Measurements from ENCODE around the gene ELP4.
"Not testable (repeated sequence)": the region's sequence is repeated elsewhere in the genome, so short reads cannot be mapped to it uniquely, and the experiment has no call there.

Gene ELP4

DNA sequence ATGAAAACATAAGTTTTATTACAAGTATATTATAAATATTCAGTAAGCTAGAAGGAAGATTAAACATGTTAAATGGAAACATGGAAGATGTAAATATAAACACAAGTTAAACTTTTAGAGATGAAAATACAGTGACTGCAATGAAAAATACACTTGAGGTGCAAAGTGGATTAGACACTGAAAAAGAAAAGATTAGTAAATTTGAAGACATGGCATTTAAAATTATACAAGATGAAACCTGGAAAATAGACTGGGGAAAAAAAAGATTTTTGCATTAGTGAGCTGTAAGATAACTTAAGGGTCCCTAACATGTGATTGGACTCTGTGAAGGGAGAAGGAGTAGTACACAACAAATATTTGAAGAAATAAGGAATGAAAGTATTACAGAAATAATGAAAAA lies 33.3 kb downstream of the ELP4 start:
- DNase-seq (ENCODE audit: low read depth in 2 of 2, low spot score in 1 of 2): no peak

- DNase-seq (ENCODE audit: low read depth in 2 of 2, low spot score in 1 of 2): no peak
Observed at GRCh38 chr11:31555938-31556337, 46.4 kb downstream of the ELP4 start.

GRCh38 chr11:31558001-31558400 lies 48.4 kb downstream of the ELP4 start:
- DNase-seq (ENCODE audit: low read depth in 2 of 2, low spot score in 1 of 2): no peak

GRCh38 chr11:31560842-31561476 lies 51.4 kb downstream of the ELP4 start:
- no peak for DNase-seq (ENCODE audit: low read depth in 2 of 2, low spot score in 1 of 2)

GRCh38 chr11:31564517-31564916 lies 55.0 kb downstream of the ELP4 start:
- DNase-seq (ENCODE audit: low read depth in 2 of 2, low spot score in 1 of 2): not testable (repeated sequence)

GRCh38 chr11:31574133-31574532 lies 64.6 kb downstream of the ELP4 start:
- not testable (repeated sequence) for DNase-seq (ENCODE audit: low read depth in 2 of 2, low spot score in 1 of 2)

DNA sequence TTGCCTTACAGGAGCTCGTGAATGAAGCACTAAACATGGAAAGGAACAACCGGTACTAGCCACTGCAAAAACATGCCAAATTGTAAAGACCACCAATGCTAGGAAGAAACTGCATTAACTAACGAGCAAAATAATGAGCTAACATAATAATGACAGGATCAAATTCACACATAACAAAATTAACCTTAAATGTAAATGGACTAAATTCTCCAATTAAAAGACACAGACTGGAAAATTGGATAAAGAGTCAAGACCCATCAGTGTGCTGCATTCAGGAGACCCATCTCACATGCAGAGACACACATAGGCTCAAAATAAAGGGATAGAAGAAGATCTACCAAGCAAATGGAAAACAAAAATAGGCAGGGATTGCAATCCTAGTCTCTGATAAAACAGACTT lies 66.2 kb downstream of the ELP4 start:
- DNase-seq (ENCODE audit: low read depth in 2 of 2, low spot score in 1 of 2): not testable (repeated sequence)

DNA sequence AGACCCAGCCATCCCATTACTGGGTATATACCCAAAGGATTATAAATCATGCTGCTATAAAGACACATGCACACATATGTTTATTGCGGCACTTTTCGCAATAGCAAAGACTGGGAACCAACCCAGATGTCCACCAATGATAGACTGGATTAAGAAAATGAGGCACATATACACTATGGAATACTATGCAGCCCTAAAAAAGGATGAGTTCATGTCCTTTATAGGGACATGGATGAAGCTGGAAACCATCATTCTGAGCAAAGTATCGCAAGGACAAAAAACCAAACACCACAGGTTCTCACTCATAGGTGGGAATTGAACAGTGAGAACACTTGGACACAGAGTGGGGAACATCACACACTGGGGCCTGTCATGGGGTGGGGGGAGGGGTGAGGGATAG lies 69.8 kb downstream of the ELP4 start:
- DNase-seq (ENCODE audit: low read depth in 2 of 2, low spot score in 1 of 2): not testable (repeated sequence)

GRCh38 chr11:31582697-31583096 lies 73.1 kb downstream of the ELP4 start:
- no peak for DNase-seq (ENCODE audit: low read depth in 2 of 2, low spot score in 1 of 2)

DNA sequence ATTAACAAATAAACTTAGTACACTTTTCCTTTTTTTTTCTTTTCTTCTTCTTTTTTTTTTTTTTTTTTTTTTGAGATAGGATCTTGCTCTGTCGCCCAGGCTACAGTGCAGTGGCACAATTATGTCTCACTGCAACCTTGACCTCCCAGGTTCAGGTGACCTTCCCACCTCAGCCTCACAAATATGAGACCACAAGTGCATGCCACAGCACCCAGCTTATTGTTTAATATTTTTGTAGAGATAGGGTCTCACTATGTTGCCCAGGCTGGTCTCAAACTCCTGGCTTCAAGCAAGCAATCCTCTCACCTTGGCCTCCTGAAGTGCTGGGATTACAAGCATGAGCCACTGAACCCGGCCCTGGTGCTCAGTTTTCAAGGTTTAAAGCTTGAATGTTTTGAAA lies 88.9 kb downstream of the ELP4 start:
- no peak for DNase-seq (ENCODE audit: low read depth in 2 of 2, low spot score in 1 of 2)

GRCh38 chr11:31601635-31602282 lies 92.2 kb downstream of the ELP4 start:
- DNase-seq (ENCODE audit: low read depth in 2 of 2, low spot score in 1 of 2): no peak

DNA sequence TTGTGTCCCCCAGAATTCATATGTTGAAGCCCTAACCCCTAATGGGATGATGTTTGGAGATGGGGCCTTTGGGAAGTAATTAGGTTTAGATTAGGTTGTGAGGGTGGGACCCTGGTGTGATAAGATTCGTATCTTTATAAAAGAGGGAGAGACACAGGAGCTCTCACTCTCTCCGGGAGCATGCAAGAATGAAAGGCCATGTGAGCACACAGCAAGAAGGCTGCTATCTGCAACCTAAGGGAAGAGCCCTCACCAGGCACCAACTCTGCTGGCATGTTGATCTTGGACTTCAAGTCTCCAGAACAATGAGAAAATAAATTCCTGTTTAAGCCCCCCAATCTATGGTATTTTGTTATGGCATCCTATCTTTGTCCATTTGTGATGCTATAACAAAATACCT lies 97.3 kb downstream of the ELP4 start:
- DNase-seq (ENCODE audit: low read depth in 2 of 2, low spot score in 1 of 2): no peak

DNA sequence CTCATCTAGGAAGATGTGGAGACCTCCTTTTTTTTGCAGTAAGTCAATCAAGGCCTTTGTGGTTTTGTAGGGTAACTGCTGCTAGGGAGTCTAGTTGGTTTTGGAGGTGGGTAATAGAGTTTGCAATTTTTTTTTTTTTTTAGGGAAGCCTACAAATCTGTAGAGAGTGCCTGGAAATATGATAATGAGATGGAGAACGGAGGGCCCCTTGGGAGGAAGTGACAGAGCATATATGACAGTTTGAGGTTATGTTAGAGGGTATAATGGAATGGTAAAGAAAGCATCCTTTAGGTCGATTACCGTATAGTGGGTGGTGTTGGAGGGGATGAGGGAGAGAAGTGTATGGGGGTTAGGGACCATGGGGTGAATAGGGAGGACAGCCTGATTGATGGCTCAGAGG lies 98.3 kb downstream of the ELP4 start:
- DNase-seq (ENCODE audit: low read depth in 2 of 2, low spot score in 1 of 2): no peak

GRCh38 chr11:31608995-31609394 lies 99.4 kb downstream of the ELP4 start:
- DNase-seq (ENCODE audit: low read depth in 2 of 2, low spot score in 1 of 2): no peak

GRCh38 chr11:31610544-31610943 lies 101.0 kb downstream of the ELP4 start:
- no peak for DNase-seq (ENCODE audit: low read depth in 2 of 2, low spot score in 1 of 2)

DNA sequence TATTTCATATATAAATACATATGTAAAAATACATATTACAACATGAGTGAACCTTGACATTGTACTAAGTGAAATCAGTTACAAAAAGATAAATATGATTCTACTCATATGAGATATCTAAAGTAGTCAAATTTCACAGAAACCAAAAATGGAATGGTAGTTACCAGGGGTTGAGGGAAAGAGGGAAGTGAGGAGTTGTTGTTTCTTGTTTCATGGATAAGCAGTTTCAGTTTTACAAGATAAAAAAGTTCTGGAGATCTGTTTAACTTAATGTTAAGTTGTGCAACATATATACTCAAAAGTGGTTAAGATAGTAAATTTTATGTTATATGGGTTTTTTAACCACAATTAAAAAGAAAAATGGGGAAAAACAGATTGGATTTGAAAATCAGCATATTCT lies 107.7 kb downstream of the ELP4 start:
- no peak for DNase-seq (ENCODE audit: low read depth in 2 of 2, low spot score in 1 of 2)

DNA sequence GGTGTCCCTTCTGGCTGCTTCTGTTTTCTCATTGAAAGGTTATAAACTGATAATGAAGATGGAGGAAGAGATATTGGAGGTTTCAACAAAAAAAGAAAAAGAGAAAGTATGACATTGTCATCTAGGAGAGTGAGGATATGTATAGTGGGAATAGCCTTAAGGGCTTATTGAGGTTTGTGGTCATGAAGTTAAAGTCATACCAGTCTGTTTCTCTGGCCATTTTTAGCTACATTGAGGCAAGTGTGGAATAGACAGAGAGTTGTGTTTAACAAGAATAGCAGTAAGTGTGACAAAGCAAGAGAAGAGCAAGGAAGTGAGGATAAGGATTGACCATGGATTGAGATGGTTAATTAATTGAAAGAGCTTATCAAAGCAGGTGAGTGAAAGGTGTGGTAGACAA lies 110.4 kb downstream of the ELP4 start:
- no peak for DNase-seq (ENCODE audit: low read depth in 2 of 2, low spot score in 1 of 2)

GRCh38 chr11:31620434-31620833 lies 110.9 kb downstream of the ELP4 start:
- DNase-seq (ENCODE audit: low read depth in 2 of 2, low spot score in 1 of 2): no peak

DNA sequence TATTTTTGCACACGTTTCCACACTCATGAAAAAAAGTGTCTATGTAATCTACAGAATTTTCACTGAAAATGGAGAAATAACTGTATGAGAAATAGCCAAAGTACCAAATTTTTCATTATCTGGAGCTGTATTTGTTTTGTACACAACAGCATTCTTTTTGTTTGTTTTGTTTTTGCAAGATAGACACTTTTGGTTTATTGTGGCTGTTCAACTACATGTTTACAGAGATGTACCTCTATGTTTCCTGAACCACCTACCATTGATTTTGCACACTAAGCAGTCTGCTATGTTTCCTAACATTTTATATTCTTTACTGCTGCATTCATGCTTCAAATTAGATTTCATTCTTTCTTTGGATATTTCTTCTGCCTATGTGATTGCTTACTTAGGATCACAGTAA lies 116.3 kb downstream of the ELP4 start:
- no peak for DNase-seq (ENCODE audit: low read depth in 2 of 2, low spot score in 1 of 2)

GRCh38 chr11:31628111-31628510 lies 118.5 kb downstream of the ELP4 start:
- DNase-seq (ENCODE audit: low read depth in 2 of 2, low spot score in 1 of 2): no peak

DNA sequence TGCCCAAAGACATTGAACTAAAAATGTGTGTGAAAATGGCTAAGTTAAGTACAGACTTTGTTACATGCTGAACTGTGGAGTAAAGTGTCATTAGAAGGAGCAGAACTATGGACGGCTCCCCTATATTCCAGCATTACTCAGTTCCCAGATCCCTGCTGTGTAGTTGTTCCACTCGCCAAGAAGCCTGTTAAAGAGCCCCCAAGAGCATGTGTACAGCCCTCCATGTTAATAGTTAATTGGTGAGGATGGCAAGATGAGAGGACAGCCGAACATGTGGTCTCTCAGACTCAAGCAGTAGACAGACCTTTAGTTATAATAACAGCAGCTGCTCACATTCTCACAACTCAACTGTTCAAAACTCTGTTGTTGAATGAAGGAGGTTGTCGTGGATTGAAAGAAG lies 127.4 kb downstream of the ELP4 start:
- DNase-seq (ENCODE audit: low read depth in 2 of 2, low spot score in 1 of 2): no peak

GRCh38 chr11:31640611-31641010 lies 131.0 kb downstream of the ELP4 start:
- no peak for DNase-seq (ENCODE audit: low read depth in 2 of 2, low spot score in 1 of 2)

- no peak for DNase-seq (ENCODE audit: low read depth in 2 of 2, low spot score in 1 of 2)
Observed at GRCh38 chr11:31641477-31642062, 132.0 kb downstream of the ELP4 start.

All from stimulated activated CD8-positive, alpha-beta memory T cell treated with anti-CD3 and anti-CD28 coated beads, Interleukin-4, amount 100 ng/mL, for 1 hour (primary cell).